GM23338 (cell line): ENCODE measurements around the gene SNAPC2. TPM values are rescaled to one million over a fixed set of nuclear protein-coding genes. Genes with fewer than 3 reads are reported as not detected.

ENCODE experiments used
- ATAC-seq: fragments of 200-7000 bp; cut with Tn5 transposase; 3 replicates; pipeline ENCODE4 v1.9.1; 2020
- DNase-seq: peaks from one replicate; pipeline ENCODE4 v3.0.0-alpha.2; 2015; ENCODE audit warnings: low spot score
- H2AFZ ChIP-seq: fragments of 200-600 bp; sonication (generic); 2 replicates; pipeline ENCODE4 v1.8.0; 2016; ENCODE audit warnings: antibody characterized with exemption, mild to moderate bottlenecking, moderate library complexity
- H3F3A ChIP-seq: fragments of 200-600 bp; sonication (generic); replicated peaks from 2 replicates; pipeline ENCODE4 v1.8.0; 2017; ENCODE audit warnings: antibody characterized with exemption, mixed run types, low read depth
- H3K27ac ChIP-seq: fragments of 200-600 bp; sonication (generic); 2 replicates; pipeline ENCODE4 v1.6.1; 2016; ENCODE audit warnings: low read depth
- H3K27me3 ChIP-seq: fragments of 200-600 bp; sonication (generic); 2 replicates; pipeline ENCODE4 v1.8.0; 2016; ENCODE audit warnings: mild to moderate bottlenecking, mixed run types, moderate library complexity; ENCODE audit not compliant: insufficient read depth
- H3K36me3 ChIP-seq: fragments of 200-600 bp; sonication (generic); 2 replicates; pipeline ENCODE4 v1.8.0; 2016; ENCODE audit warnings: mild to moderate bottlenecking; ENCODE audit not compliant: insufficient read depth
- H3K4me1 ChIP-seq: fragments of 200-600 bp; sonication (generic); 2 replicates; pipeline ENCODE4 v1.8.0; 2016; ENCODE audit warnings: mild to moderate bottlenecking, moderate library complexity; ENCODE audit not compliant: insufficient read depth
- H3K4me2 ChIP-seq: fragments of 200-600 bp; sonication (generic); 2 replicates; pipeline ENCODE4 v1.7.1; 2017; ENCODE audit warnings: mixed run types
- H3K4me3 ChIP-seq: fragments of 200-600 bp; sonication (generic); 2 replicates; pipeline ENCODE4 v1.6.1; 2016; ENCODE audit warnings: mixed run types
- H3K79me2 ChIP-seq: fragments of 200-600 bp; sonication (generic); replicated peaks from 2 replicates; pipeline ENCODE4 v1.8.0; 2017; ENCODE audit warnings: mild to moderate bottlenecking; ENCODE audit not compliant: insufficient read depth
- H3K9me2 ChIP-seq: fragments of 200-600 bp; sonication (generic); 2 replicates; pipeline ENCODE4 v1.8.0; 2017; ENCODE audit not compliant: insufficient read depth
- H4K20me1 ChIP-seq: fragments of 200-600 bp; sonication (generic); replicated peaks from 2 replicates; pipeline ENCODE4 v1.8.0; 2017; ENCODE audit warnings: mild to moderate bottlenecking; ENCODE audit not compliant: insufficient read depth
- H3K27ac Mint-ChIP-seq: 2 replicates; pipeline ENCODE4 v1.8.0; 2020; ENCODE audit warnings: inconsistent platforms, mild to moderate bottlenecking, moderate library complexity, mixed read lengths
- H3K27me3 Mint-ChIP-seq: 3 replicates; pipeline ENCODE4 v1.8.0; 2022; ENCODE audit warnings: low read depth, mild to moderate bottlenecking, moderate library complexity, mixed read lengths, inconsistent platforms; ENCODE audit not compliant: insufficient read depth, poor library complexity
- H3K36me3 Mint-ChIP-seq: 3 replicates; pipeline ENCODE4 v1.8.0; 2021; ENCODE audit warnings: low read depth, mild to moderate bottlenecking, inconsistent platforms, moderate library complexity, mixed read lengths
- H3K4me1 Mint-ChIP-seq: 3 replicates; pipeline ENCODE4 v1.8.0; 2020; ENCODE audit warnings: mild to moderate bottlenecking, inconsistent platforms, mixed read lengths
- H3K4me3 Mint-ChIP-seq: 3 replicates; pipeline ENCODE4 v1.8.0; 2021; ENCODE audit warnings: moderate library complexity, mild to moderate bottlenecking, inconsistent platforms, mixed read lengths
- H3K9me3 Mint-ChIP-seq: 3 replicates; pipeline ENCODE4 v1.8.0; 2020; ENCODE audit warnings: moderate library complexity, mild to moderate bottlenecking, inconsistent platforms, mixed read lengths
- CREB1 ChIP-seq: fragments of 250-450 bp; sonication (Bioruptor Pico); IDR thresholded peaks from 2 replicates; pipeline ENCODE4 v1.5.0; 2020; ENCODE audit warnings: low read depth, mild to moderate bottlenecking, moderate library complexity
- ETS1 ChIP-seq: IDR thresholded peaks from 2 replicates; pipeline ENCODE4 v1.6.1; 2016; ENCODE audit warnings: antibody characterized with exemption
- EZH2 ChIP-seq: fragments of 200-600 bp; sonication (generic); IDR thresholded peaks from one replicate; pipeline ENCODE4 v1.8.0; 2017; ENCODE audit warnings: antibody characterized with exemption, mild to moderate bottlenecking, low read depth; ENCODE audit not compliant: unreplicated experiment
- EZH2phosphoT487 ChIP-seq: fragments of 200-600 bp; sonication (generic); IDR thresholded peaks from one replicate; pipeline ENCODE4 v1.8.1; 2018; ENCODE audit warnings: antibody characterized with exemption; ENCODE audit not compliant: unreplicated experiment
- JUNB ChIP-seq: IDR thresholded peaks from one replicate; pipeline ENCODE4 v1.6.1; 2016; ENCODE audit warnings: antibody characterized with exemption; ENCODE audit not compliant: unreplicated experiment
- NANOG ChIP-seq: IDR thresholded peaks from 2 replicates; pipeline ENCODE4 v1.6.1; 2016; ENCODE audit warnings: antibody characterized with exemption, borderline replicate concordance
- POLR2AphosphoS5 ChIP-seq: IDR thresholded peaks from 2 replicates; pipeline ENCODE4 v1.6.1; 2016; ENCODE audit warnings: antibody characterized with exemption, low read depth
- STAT1 ChIP-seq: IDR thresholded peaks from one replicate; pipeline ENCODE4 v1.6.1; 2016; ENCODE audit warnings: antibody characterized with exemption; ENCODE audit not compliant: unreplicated experiment
- ZNF114 ChIP-seq: fragments of 250-450 bp; sonication (Bioruptor Pico); IDR thresholded peaks from 2 replicates; pipeline ENCODE4 v1.5.0; 2020; ENCODE audit warnings: mild to moderate bottlenecking, moderate library complexity
- ZNF331 ChIP-seq: fragments of 250-450 bp; sonication (Bioruptor Pico); IDR thresholded peaks from 2 replicates; pipeline ENCODE4 v1.5.0; 2020; ENCODE audit warnings: low read depth, mild to moderate bottlenecking, moderate library complexity
- ZNF462 ChIP-seq: fragments of 250-450 bp; sonication (Bioruptor Pico); IDR thresholded peaks from 2 replicates; pipeline ENCODE4 v1.5.0; 2020; ENCODE audit warnings: mild to moderate bottlenecking, moderate library complexity
- polyA plus RNA-seq: library from polyadenylated mRNA; unstranded; fragments of >200 nt; fragmentation: Nextera tagmentation; extraction: Ambion mirVana; gene quantifications from 2 replicates; pipeline ENCODE4 v1.2.1, GENCODE V29; 2016
- total RNA-seq: library from RNA; depleted of rRNA; stranded (reverse); fragments of >200 nt; shearing (Covaris generic); gene quantifications from 2 replicates; pipeline ENCODE4 v1.2.3, GENCODE V29; 2014
- TF ChIP-seq, protein P1 (sequence below), 2 experiments: fragments of 200-600 bp in 1 of 2; sonication (generic) in 1 of 2; conservative IDR thresholded peaks; 2 replicates each; pipeline versions ENCODE4 v1.5.1 to v1.6.1; 2016 to 2017; ENCODE audit warnings: antibody characterized with exemption in 2 of 2, low read depth in 2 of 2, mild to moderate bottlenecking in 2 of 2, moderate library complexity in 1 of 2
- TF ChIP-seq, protein P2 (sequence below): IDR thresholded peaks from one replicate; pipeline ENCODE4 v1.6.1; 2018; ENCODE audit warnings: antibody characterized with exemption; ENCODE audit not compliant: unreplicated experiment

SNAPC2 gene
- total and polyA plus RNA-seq, 2 experiments from 2014 or later: 17.1 to 25.1 TPM

DNA sequence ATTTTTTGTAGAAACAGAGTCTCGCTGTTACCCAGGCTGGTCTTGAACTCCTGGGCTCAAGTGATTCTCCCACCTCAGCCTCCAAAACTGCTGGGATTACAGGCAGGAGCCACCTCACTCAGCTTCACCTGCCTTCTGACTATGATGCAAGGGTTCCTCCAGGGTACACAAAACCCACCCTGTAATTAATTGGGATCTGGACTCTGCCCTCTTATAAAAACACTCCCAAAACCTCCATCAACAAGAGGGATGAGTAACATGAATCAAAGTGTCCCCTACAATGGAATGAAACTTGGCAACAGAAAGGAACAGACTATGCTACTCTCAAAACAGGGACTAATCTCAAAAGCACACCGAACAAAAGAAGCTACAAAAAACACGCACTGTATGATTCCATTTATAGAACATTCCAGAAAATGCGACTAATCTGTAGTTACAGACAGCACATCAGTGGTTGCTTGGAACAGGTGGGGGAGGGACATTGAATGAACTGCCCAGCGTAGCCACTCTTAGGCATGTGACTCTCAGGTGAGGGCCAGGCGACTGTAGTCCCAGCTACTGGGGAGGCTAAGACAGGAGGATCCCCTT is 42.8 kb upstream of the SNAPC2 start:
- Histone ChIP-seq H4K20me1 (no peaks in the 10 kb centered on the region; the same call in 1 of the 2 replicates), H3K4me1 (peaks cover 12% of the 10 kb centered on the region; the same call in 1 of the 2 replicates), H3F3A (peaks cover 8% of the 10 kb centered on the region; the same call in 1 of the 2 replicates), H3K79me2 (no peaks in the 10 kb centered on the region), H3K36me3 (no peaks in the 10 kb centered on the region), H2AFZ (no peak overlapping the region), H3K27me3 (peaks cover 14% of the 10 kb centered on the region), H3K4me2 (no peak overlapping the region), H3K4me3 (no peak overlapping the region), H3K9me2 (no peaks in the 10 kb centered on the region), H3K27ac (no peak overlapping the region)
- H3K27me3 Mint-ChIP-seq: peaks cover 11% of the 10 kb centered on the region
- TF ChIP-seq, protein P1, sequence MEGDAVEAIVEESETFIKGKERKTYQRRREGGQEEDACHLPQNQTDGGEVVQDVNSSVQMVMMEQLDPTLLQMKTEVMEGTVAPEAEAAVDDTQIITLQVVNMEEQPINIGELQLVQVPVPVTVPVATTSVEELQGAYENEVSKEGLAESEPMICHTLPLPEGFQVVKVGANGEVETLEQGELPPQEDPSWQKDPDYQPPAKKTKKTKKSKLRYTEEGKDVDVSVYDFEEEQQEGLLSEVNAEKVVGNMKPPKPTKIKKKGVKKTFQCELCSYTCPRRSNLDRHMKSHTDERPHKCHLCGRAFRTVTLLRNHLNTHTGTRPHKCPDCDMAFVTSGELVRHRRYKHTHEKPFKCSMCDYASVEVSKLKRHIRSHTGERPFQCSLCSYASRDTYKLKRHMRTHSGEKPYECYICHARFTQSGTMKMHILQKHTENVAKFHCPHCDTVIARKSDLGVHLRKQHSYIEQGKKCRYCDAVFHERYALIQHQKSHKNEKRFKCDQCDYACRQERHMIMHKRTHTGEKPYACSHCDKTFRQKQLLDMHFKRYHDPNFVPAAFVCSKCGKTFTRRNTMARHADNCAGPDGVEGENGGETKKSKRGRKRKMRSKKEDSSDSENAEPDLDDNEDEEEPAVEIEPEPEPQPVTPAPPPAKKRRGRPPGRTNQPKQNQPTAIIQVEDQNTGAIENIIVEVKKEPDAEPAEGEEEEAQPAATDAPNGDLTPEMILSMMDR (conservative IDR thresholded peaks at IDR 0.05; ENCODE audit: low read depth in 2 of 2): no peak
- TF ChIP-seq POLR2AphosphoS5 (no peak), NANOG (no peak), ETS1 (no peak), ZNF114 (CRISPR knock-in tag) (no peak), EZH2 (no peak), ZNF331 (CRISPR knock-in tag) (no peak), ZNF462 (CRISPR knock-in tag) (no peak), STAT1 (no peak), CREB1 (CRISPR knock-in tag) (no peak), EZH2phosphoT487 (no peak), JUNB (no peak)
- TF ChIP-seq, protein P2, sequence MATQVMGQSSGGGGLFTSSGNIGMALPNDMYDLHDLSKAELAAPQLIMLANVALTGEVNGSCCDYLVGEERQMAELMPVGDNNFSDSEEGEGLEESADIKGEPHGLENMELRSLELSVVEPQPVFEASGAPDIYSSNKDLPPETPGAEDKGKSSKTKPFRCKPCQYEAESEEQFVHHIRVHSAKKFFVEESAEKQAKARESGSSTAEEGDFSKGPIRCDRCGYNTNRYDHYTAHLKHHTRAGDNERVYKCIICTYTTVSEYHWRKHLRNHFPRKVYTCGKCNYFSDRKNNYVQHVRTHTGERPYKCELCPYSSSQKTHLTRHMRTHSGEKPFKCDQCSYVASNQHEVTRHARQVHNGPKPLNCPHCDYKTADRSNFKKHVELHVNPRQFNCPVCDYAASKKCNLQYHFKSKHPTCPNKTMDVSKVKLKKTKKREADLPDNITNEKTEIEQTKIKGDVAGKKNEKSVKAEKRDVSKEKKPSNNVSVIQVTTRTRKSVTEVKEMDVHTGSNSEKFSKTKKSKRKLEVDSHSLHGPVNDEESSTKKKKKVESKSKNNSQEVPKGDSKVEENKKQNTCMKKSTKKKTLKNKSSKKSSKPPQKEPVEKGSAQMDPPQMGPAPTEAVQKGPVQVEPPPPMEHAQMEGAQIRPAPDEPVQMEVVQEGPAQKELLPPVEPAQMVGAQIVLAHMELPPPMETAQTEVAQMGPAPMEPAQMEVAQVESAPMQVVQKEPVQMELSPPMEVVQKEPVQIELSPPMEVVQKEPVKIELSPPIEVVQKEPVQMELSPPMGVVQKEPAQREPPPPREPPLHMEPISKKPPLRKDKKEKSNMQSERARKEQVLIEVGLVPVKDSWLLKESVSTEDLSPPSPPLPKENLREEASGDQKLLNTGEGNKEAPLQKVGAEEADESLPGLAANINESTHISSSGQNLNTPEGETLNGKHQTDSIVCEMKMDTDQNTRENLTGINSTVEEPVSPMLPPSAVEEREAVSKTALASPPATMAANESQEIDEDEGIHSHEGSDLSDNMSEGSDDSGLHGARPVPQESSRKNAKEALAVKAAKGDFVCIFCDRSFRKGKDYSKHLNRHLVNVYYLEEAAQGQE: no peak
- DNase-seq: no peak
- peaks cover 2% of the 10 kb centered on the region; the same call in 1 of the 3 replicates for H3K4me1 Mint-ChIP-seq
- no peaks in the 10 kb centered on the region for H3K36me3 Mint-ChIP-seq
- no peak overlapping the region for H3K4me3 Mint-ChIP-seq
- H3K27ac Mint-ChIP-seq: no peak overlapping the region
- no peaks in the 10 kb centered on the region for H3K9me3 Mint-ChIP-seq
- no peak for ATAC-seq
